Inflammatory macrophage treated with lipopolysaccharide for 1 hour (primary cell): ENCODE data around the gene ASAH2B.

Experiments
- DNase-seq, 2 donors: peaks; one replicate each; pipeline ENCODE4 v3.0.0-alpha.2; 2020 to 2022

Gene ASAH2B

DNA sequence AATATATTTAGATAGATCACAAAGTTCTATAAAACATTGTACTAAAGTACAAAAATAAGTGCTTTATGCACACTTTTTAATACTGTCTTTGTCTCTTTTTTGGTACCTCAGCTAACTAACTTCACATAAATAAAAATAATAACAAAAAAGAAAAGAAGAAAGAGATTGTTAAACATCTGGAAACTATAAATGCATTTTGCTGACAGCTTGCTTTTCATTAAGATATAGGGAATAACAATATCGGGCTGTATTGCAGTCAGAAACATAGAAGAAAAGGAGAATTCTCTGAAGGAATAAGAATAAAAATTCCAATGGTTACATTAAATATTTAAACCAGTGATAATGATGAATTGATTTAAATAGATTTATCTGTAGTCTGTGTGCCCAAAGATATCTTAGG is 59.9 kb downstream of the ASAH2B start:
- DNase-seq: no peak

GRCh38 chr10:50805981-50806622 is 66.4 kb downstream of the ASAH2B start:
- DNase-seq: no peak

- no peak for DNase-seq
Observed at GRCh38 chr10:50807851-50808776, 68.4 kb downstream of the ASAH2B start.
